DND-41 (cell line): Measurements from ENCODE around the gene ATOH7.

ENCODE experiments used
- CTCF ChIP-seq: IDR thresholded peaks from 2 replicates; pipeline ENCODE4 v1.5.1; 2012; ENCODE audit warnings: borderline replicate concordance, low read length, moderate library complexity, mild to moderate bottlenecking; ENCODE audit not compliant: poor library complexity, severe bottlenecking; ENCODE audit errors: extremely low read depth
- EZH2 ChIP-seq: IDR thresholded peaks from 3 replicates; pipeline ENCODE4 v1.6.1; 2012; ENCODE audit warnings: borderline replicate concordance, low read depth, mild to moderate bottlenecking, moderate library complexity, low read length, inconsistent platforms; ENCODE audit not compliant: severe bottlenecking

- TF ChIP-seq CTCF: no peak
- TF ChIP-seq EZH2: no peak
Measured at GRCh38 chr10:68238371-68238770, 6.5 kb upstream of the ATOH7 start.
